Islet precursor cell (in vitro differentiated cells): ENCODE data around the gene CIPC.

ENCODE experiments used
- DNase-seq: peaks from one replicate; pipeline ENCODE4 v3.0.0-alpha.2; 2018

Gene CIPC

DNA sequence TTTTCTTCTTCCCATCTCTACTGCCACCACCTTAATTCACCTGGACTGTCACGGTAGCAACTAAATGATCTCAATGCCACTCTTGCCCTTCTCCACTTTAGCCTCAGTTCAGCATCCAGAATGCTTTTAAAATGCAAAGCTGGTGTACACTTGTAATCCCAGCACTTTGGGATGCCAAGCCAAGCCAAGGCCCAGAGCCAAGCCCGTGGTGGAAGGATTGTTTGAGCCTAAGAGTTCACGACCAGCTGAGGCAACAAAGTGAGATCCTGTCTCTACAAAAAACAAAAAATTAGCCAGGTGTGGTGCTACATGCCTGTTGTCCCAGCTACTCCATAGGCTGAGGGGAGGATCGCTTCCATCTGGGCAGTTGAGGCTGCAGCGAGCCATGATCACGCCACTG, 5.9 kb downstream of the CIPC start:
- DNase-seq, result no peak

GRCh38 chr14:77104393-77104792, 6.3 kb downstream of the CIPC start:
- no peak for DNase-seq

DNA sequence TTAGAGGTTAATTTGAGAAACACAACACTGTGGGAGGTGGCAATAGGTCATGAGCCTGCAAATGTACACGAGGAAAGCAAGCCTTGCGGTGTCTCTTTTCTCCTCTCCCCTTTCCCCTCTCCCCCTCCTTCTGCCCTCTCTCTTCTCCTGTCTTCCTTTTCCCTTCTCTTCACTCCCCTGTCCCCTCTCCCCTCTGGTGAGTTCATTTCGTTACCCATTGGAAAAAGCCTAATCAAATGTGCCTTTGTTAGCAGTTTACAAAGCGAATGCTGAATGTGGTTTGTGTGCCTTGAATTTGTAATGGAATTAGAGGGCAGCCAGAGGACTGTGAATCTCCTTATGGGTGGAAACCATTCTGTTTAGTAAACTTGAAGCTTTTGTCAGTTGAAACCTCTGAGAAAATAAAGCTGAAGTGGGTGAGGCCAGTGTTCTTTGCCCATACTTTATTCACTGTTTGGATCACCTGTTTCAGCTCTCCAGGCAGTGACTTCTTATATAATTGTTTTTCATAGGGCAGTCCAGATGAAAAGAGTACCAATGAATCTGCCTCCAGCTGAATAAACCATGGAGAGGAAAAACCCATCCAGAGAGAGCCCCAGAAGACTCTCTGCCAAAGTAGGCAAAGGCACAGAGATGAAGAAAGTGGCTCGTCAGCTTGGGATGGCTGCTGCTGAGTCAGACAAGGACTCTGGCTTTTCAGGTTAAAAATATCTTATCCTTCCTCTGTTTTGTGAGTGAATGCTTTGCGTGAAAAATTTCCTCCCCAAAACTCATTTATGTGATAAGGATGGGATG, 7.3 kb downstream of the CIPC start:
- no peak for DNase-seq

DNA sequence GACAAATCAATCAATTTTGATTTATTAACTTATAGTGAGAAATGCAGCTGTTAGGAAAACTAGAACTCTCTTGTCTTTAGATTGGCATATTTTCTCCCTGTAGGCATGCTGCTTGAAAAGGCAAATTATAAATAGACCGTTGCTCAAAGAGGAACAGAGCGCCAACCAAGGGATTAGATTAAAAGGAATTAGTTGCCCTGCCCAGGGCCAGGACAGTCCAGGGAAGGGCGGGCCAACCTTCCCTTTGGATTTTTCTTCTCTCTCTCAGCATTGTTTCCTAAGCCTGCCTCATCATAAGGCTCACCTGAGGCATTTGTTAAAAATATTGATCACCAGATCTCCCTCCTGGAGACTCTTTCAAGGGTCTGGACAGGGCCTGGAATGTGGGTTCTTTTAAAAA, 8.6 kb downstream of the CIPC start:
- DNase-seq, result no peak

- DNase-seq, result no peak
Observed at GRCh38 chr14:77107228-77107627, 9.2 kb downstream of the CIPC start.

GRCh38 chr14:77108753-77109152, 10.7 kb downstream of the CIPC start:
- DNase-seq, result no peak

GRCh38 chr14:77109656-77110055, 11.6 kb downstream of the CIPC start:
- DNase-seq, result no peak

- no peak for DNase-seq
Observed at GRCh38 chr14:77110286-77110685, 12.2 kb downstream of the CIPC start.

DNA sequence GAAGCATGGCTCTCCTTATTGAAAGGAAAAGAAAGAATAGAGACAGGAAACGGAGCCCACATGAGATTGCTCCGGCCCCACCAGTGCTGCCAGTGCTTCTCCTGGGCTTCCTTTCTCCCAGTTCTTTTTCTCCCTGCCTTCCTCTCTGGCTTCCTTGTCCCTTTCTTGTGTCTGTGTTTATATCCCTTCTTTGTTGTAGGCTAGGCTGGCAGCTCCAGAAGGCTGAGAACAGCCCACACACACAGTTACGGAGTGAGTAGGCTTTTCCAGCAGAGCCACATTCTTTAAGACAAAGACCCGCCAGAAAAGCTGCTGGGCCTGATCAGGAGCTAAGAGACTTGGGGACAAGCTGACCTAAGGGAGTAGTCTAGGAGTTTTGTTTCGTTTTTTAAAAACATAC, 13.0 kb downstream of the CIPC start:
- peak; percentile 95 for DNase-seq

DNA sequence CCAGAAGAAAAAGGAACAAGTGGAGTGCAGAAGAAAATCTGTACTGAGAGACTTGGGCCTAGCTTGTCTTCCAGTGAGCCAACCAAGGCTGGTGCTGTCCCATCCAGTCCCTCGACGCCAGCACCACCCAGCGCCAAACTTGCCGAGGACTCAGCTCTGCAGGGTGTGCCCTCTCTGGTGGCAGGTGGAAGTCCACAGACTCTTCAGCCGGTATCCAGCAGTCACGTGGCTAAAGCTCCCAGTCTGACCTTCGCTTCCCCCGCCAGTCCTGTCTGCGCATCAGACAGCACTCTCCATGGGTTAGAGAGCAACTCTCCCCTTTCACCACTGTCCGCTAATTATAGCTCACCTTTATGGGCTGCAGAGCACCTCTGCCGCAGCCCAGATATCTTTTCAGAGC, 15.6 kb downstream of the CIPC start:
- DNase-seq, result no peak

DNA sequence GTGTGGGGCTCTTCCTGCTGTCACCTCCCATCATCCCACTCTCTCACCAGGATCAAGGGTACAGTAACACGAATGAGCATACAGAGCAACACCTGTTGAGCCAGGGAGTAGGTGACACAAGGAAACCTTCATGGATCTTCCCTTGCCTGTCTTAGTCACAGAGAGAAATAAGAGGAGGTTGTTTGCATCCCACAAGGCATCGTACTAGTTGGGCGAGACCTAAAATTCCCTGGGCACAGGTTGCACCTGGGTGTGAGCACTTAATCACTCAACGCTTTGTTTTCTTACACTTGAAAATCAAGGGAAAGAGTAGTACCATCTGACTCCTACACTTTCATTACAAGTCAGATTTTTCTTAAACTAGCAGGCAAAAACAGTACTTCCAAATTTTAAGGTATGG, 16.6 kb downstream of the CIPC start:
- DNase-seq, result no peak

- peak; percentile 16 for DNase-seq
Observed at GRCh38 chr14:77116172-77116817, 18.2 kb downstream of the CIPC start.

DNA sequence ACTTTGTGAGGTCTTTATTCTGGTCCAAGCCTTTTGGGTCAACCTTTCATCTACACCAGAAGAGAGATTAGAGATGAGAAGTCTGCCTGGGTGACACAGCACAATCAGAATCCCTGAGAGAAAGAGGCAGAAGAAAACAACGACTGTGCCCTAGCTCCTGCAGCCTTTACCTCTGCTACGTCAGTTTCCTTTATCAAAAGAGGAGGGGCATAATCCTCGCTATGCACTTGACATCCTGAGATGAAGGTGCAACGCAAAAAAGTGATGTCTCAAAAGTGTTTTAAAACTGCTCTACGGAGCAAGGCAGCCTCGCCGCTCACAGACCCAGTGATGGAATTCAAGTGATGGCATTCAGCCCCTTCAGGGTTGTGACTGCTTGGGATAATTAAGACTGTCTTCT, 21.8 kb downstream of the CIPC start:
- DNase-seq, result no peak

DNA sequence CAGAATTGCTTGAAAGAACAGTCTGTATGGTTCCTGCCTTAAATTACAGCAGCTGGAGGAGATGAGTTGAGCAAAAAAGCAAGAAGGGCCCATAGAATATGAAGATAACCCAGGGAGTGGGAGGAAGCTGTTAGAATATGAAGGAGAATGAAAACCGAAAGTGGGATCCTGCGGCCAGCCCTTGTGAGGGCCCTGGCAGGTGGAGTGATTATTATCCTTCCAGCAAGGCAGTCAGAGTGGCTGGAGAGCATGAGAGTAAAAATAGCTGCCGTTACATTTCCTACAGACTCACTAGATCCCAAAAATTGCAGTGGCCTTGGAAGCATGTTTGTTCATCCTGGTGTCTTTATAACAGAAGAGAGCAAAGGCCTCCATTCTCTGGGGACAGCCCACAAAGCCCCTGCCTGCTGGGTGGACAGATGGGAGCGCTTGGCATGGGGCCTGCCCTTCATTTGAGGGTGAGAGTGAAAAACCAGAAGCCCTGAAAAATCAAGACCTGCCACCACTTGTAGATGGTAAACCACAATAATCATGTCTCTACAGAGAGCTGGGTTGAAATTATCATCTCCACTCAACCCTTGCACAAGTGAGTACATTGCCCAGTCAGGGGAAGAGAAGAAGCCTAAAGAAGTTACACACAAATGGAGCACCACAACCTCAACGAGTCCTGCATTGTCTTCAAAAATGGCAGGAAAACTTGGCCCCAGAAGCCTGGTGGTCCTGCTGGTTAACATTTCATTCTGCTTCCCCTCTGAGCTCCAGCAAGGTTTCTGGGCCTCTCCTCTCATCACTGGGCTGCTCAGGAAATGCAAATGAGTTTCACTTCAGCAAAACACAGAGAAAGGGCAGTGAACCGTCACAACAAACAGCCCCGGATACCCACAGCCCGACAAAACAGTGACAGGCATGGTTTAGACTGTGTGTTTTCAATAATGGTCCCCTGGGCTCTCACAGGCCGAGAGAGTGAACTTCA, 23.0 kb downstream of the CIPC start:
- no peak for DNase-seq

GRCh38 chr14:77122526-77123125, 24.6 kb downstream of the CIPC start:
- DNase-seq, result no peak

- DNase-seq, result peak; percentile 91
Observed at GRCh38 chr14:77123381-77124325, 25.6 kb downstream of the CIPC start.

DNA sequence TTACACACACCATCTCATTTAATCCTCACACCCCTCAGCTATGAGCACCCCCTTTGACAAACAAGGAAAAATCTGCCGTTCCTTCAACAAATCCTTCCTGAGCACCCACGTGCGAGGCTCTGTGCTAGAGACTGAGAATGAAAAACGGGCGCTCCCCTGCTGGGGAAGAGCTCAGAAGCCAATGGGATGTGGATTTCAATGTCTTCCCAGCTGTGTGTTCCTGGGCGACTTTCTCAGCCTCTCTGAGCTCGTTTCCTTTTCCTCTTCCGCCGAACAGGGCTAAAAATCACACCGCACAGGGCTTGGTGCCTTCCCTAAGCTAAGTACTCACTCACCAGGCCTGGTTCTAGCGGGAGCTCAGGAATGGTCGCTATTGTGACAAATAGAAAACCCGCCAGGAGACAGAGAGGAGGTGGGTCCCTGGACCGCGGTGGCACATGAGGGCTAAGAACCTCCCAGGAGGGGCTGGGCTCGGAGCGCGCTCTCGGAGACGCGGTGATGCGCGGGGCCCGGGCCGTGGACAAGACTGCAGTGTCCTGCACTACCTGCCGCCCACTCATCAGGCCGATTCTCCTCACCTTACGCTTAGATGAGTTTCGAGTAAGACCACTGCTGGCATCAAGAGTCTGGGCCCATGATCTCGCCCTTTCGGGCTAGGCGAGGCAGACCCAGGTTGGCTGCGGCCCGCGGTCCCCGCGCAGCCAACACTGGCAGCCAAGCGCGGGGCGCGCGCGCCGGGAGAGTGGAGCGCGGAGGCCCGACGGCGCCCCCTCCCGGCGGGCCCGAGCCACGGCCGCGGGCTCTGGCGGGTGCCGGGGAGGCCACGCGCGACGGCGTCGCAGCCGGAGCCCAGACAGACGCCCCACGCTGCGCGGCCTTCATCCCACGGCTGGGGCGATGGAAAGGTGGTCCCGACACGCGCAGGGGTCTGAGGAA, 26.6 kb downstream of the CIPC start:
- peak; percentile 72 for DNase-seq

GRCh38 chr14:77125281-77125801, 27.3 kb downstream of the CIPC start:
- DNase-seq, result no peak

- no peak for DNase-seq
Observed at GRCh38 chr14:77125823-77126325, 27.8 kb downstream of the CIPC start.

GRCh38 chr14:77126461-77126990, 28.5 kb downstream of the CIPC start:
- DNase-seq, result no peak
